Activated CD4-positive, alpha-beta T cell treated with anti-CD3 and anti-CD28 coated beads, Interleukin-2, amount 10 ng/mL, durations not matched to agents 7 days and 5 days (primary cell): Measurements from ENCODE around the gene HOXB9. TPM values are rescaled to one million over a fixed set of nuclear protein-coding genes. Genes with fewer than 3 reads are reported as not detected.

ENCODE experiments used
- CTCF ChIA-PET: fragments of 350-600 bp; sonication (Branson Sonifier 250); formaldehyde crosslinking; loops from one replicate; lab custom pipeline; 2021; ENCODE audit warnings: antibody characterized with exemption; lab: Charles Lee
- POLR2A ChIA-PET: fragments of 350-600 bp; sonication (Branson Sonifier 250); formaldehyde crosslinking; loops from one replicate; lab custom pipeline; 2021; ENCODE audit warnings: antibody characterized with exemption; lab: Charles Lee
- DNase-seq: peaks from one replicate; pipeline ENCODE4 v3.0.0-alpha.2; 2020
- H3K27ac Mint-ChIP-seq: one replicate; pipeline ENCODE4 v1.8.0; 2021; ENCODE audit warnings: mild to moderate bottlenecking, moderate library complexity, mixed read lengths
- H3K27me3 Mint-ChIP-seq: one replicate; pipeline ENCODE4 v1.8.0; 2021; ENCODE audit warnings: mixed read lengths
- H3K36me3 Mint-ChIP-seq: one replicate; pipeline ENCODE4 v1.8.0; 2021; ENCODE audit warnings: low read depth, mixed read lengths
- H3K4me1 Mint-ChIP-seq: one replicate; pipeline ENCODE4 v1.8.0; 2021; ENCODE audit warnings: mixed read lengths
- H3K4me3 Mint-ChIP-seq: one replicate; pipeline ENCODE4 v1.8.0; 2021; ENCODE audit warnings: mild to moderate bottlenecking, moderate library complexity, mixed read lengths
- H3K9me3 Mint-ChIP-seq: one replicate; pipeline ENCODE4 v1.8.0; 2021; ENCODE audit warnings: mixed read lengths
- total RNA-seq, 2 experiments: library from RNA; stranded (reverse); gene quantifications; one replicate each; pipeline ENCODE4 v1.2.3, GENCODE V29; 2021

The HOXB9 gene
- total RNA-seq, 2 experiments from 2014 or later, result not detected

DNA sequence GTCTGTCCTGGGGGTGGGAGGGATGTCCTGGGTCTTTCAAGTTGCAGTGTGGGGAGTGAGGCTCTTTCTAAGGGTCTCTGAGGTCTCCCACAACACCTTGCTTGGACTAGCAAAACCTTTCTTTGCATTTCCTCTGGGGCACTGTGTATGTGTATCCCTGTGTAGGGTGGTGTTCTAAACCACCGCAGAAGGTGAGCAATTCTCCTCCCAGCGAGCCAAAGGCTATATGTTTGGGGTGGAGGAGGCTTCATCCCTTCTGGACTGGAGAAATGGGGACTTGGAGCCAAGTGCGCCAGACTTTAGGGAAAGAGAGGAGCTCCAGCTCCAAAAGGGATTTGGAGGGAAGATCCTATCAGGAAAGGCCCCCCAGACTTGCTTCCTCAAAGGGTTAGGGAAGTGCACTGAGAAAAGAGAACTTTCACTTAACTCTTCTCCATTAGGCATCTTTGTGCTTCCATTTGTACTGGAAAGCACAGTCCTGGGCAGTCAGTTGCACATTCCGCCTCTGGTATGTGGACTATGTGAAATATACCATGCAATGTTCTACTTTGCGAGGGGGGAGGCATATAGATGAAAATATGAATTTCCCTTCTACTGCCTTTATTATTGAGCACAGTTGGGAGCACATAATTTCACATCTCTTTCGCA is 18.9 kb upstream of the HOXB9 start:
- Mint-ChIP-seq H3K4me3 (no peak overlapping the region), H3K36me3 (peaks cover 1% of the 10 kb centered on the region), H3K27me3 (peaks cover 90% of the 10 kb centered on the region), H3K4me1 (peaks cover 21% of the 10 kb centered on the region), H3K9me3 (no peaks in the 10 kb centered on the region), H3K27ac (no peak overlapping the region)
- DNase-seq, result no peak
- CTCF ChIA-PET, result interaction anchor here (2.7 kb wide), 1 partner anchor 9 kb away, joined by 9 read pairs; no protein-coding TSS in a partner anchor
- POLR2A ChIA-PET, result no interaction called here

- H3K27ac Mint-ChIP-seq, result no peak overlapping the region
- peaks cover 1% of the 10 kb centered on the region for H3K36me3 Mint-ChIP-seq
- H3K4me1 Mint-ChIP-seq, result peaks cover 21% of the 10 kb centered on the region
- no peaks in the 10 kb centered on the region for H3K9me3 Mint-ChIP-seq
- H3K4me3 Mint-ChIP-seq, result no peak overlapping the region
- H3K27me3 Mint-ChIP-seq, result peaks cover 91% of the 10 kb centered on the region
- DNase-seq, result no peak
- POLR2A ChIA-PET, result interaction anchor here (0.7 kb wide), 1 partner anchor 272 kb away, joined by 3 read pairs; no protein-coding TSS in a partner anchor
- CTCF ChIA-PET, result interaction anchor here (2.7 kb wide), 1 partner anchor 8 kb away, joined by 9 read pairs; no protein-coding TSS in a partner anchor
These were observed 18.0 kb upstream of the HOXB9 start for GRCh38 chr17:48644159-48644558.

DNA sequence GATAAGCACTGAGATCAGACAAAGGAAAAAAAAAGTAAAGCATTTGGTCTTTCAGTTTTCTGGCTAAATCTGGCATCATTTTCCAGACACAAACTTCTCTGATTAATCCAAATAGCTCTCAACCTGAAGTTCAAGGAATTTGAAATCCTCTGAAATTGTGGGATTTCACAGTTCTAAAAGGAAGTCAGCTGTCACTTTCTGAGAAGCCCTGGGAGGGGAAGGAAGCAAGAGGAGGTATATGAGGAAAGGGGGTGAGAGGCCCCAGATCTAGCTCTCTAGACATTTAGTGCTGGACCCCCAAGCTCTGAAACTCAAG is 17.5 kb upstream of the HOXB9 start:
- Mint-ChIP-seq H3K4me1 (peaks cover 21% of the 10 kb centered on the region), H3K27me3 (peaks cover 94% of the 10 kb centered on the region), H3K4me3 (no peak overlapping the region), H3K27ac (no peak overlapping the region), H3K9me3 (no peaks in the 10 kb centered on the region), H3K36me3 (peaks cover 1% of the 10 kb centered on the region)
- DNase-seq, result no peak
- ChIA-PET CTCF (no interaction called here), POLR2A (no interaction called here)

GRCh38 chr17:48642843-48643696 is 16.9 kb upstream of the HOXB9 start:
- Mint-ChIP-seq H3K4me3 (no peak overlapping the region), H3K36me3 (peaks cover 1% of the 10 kb centered on the region), H3K9me3 (no peaks in the 10 kb centered on the region), H3K27ac (no peak overlapping the region), H3K27me3 (peaks cover 93% of the 10 kb centered on the region), H3K4me1 (peaks cover 21% of the 10 kb centered on the region)
- DNase-seq, result no peak
- ChIA-PET CTCF (no interaction called here), POLR2A (no interaction called here)

DNA sequence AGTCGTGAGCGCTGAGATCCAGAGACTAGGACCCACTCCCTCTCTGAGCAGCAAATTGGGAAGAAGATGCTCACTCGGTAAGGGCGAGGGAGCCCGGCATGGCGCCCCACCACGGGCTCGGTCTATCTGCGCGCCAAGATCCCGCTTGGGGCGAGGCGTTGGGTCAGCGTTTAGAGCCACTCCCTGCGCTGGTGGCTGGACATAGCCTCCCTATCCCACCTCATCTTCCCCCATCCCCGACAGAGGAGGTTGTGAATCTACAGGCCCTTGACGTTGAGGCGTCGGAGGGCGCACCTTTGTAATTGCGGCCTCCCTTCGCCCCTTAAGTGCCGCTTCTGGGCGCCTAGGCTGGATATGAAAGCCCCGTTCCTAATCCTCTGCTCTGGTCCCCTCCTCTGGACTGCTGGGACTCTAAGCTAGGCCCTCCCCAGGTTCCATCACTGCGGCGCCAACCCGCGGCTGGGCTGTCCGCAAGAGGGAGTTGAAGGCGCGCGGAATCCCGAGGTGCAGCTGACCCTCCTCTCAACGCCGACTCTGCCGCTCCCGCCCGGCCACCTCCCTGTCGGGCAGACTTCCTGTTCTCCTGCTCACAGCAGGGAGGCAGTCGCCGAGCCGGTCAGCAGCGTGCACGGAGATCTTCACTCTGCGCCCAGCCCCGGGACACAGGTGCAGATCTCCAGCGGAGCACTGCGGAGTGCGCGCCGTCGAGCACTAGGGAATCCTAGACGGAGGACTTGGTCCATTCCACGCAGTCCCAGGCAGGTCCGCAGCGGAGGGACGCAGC is 16.1 kb upstream of the HOXB9 start:
- no peak overlapping the region for H3K27ac Mint-ChIP-seq
- ChIA-PET CTCF (no interaction called here), POLR2A (no interaction called here)
- peaks cover 1% of the 10 kb centered on the region for H3K36me3 Mint-ChIP-seq
- H3K9me3 Mint-ChIP-seq, result no peaks in the 10 kb centered on the region
- no peak overlapping the region for H3K4me3 Mint-ChIP-seq
- peaks cover 94% of the 10 kb centered on the region for H3K27me3 Mint-ChIP-seq
- peaks cover 15% of the 10 kb centered on the region for H3K4me1 Mint-ChIP-seq
- DNase-seq, result no peak

- Mint-ChIP-seq H3K4me3 (no peak overlapping the region), H3K27ac (no peak overlapping the region), H3K9me3 (no peaks in the 10 kb centered on the region), H3K36me3 (peaks cover 1% of the 10 kb centered on the region), H3K4me1 (peaks cover 11% of the 10 kb centered on the region), H3K27me3 (peaks cover 96% of the 10 kb centered on the region)
- no peak for DNase-seq
- ChIA-PET POLR2A (no interaction called here), CTCF (no interaction called here)
These were observed 15.4 kb upstream of the HOXB9 start for GRCh38 chr17:48641541-48642058.

GRCh38 chr17:48640858-48641180 is 14.7 kb upstream of the HOXB9 start:
- H3K36me3 Mint-ChIP-seq, result peaks cover 1% of the 10 kb centered on the region
- CTCF ChIA-PET, result interaction anchor here (1.1 kb wide), 1 partner anchor 83 kb away, joined by 3 read pairs; the partner anchor contains the start of gene PRAC2
- no peak for DNase-seq
- H3K27me3 Mint-ChIP-seq, result peaks cover 98% of the 10 kb centered on the region
- H3K4me3 Mint-ChIP-seq, result no peak overlapping the region
- peaks cover 13% of the 10 kb centered on the region for H3K4me1 Mint-ChIP-seq
- POLR2A ChIA-PET, result no interaction called here
- no peaks in the 10 kb centered on the region for H3K9me3 Mint-ChIP-seq
- H3K27ac Mint-ChIP-seq, result no peak overlapping the region

- H3K27ac Mint-ChIP-seq, result no peak overlapping the region
- peaks cover 98% of the 10 kb centered on the region for H3K27me3 Mint-ChIP-seq
- DNase-seq, result no peak
- CTCF ChIA-PET, result interaction anchor here (1.1 kb wide), 1 partner anchor 83 kb away, joined by 3 read pairs; the partner anchor contains the start of gene PRAC2
- no peak overlapping the region for H3K4me3 Mint-ChIP-seq
- peaks cover 1% of the 10 kb centered on the region for H3K36me3 Mint-ChIP-seq
- H3K4me1 Mint-ChIP-seq, result peaks cover 8% of the 10 kb centered on the region
- H3K9me3 Mint-ChIP-seq, result no peaks in the 10 kb centered on the region
- POLR2A ChIA-PET, result no interaction called here
These were observed 14.1 kb upstream of the HOXB9 start for GRCh38 chr17:48639982-48640857.

- H3K27ac Mint-ChIP-seq, result no peak overlapping the region
- H3K36me3 Mint-ChIP-seq, result peaks cover 1% of the 10 kb centered on the region
- no peak overlapping the region for H3K4me3 Mint-ChIP-seq
- H3K9me3 Mint-ChIP-seq, result no peaks in the 10 kb centered on the region
- peaks cover 8% of the 10 kb centered on the region for H3K4me1 Mint-ChIP-seq
- H3K27me3 Mint-ChIP-seq, result peaks cover 98% of the 10 kb centered on the region
- ChIA-PET POLR2A (no interaction called here), CTCF (no interaction called here)
- DNase-seq, result no peak
These were observed 13.0 kb upstream of the HOXB9 start for GRCh38 chr17:48639136-48639535.

DNA sequence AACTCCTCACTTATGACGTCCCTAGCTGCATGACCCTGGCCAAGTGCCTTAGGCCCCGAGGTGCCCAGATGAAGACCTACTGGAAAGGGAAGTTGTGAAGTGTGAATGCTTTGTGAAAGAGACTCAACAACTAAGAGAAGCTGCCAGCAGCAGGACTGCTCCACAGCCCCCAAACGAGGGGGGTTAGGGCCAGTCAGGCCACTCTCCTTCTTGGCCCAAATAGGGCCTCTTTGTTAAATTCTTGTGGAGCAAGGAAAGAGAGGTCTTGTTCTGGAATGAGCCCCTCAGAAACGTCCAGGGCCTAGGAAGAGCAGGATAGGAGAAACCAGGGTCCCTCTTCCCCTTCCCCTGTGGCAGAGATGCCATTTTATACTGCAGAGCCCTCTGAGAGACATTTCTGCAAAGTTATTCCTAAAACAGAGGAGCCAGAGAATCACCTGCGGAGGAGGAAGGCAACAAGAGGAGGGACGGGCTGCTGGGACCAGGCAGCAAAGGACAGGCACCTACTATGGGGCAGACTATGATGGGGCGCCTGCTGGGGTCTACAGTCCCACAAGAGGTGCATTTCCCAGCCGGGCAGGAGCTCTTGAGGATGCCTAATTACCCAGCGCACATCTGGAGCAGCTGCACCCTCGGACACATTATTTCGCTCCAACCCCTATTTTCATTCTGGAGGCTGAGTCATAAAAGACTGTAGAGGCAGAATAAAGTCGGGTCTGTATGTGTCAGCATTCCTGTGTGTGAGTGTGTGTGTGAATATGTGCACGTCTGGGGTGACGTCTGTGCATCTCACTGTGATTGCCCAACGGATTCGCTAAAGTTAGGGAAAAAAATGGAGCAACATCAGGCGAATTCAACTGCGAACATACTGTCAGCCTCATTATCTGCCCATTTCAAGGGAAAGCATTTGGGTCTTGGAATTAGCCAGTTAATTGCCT is 11.4 kb upstream of the HOXB9 start:
- Mint-ChIP-seq H3K4me3 (no peak overlapping the region), H3K27ac (no peak overlapping the region), H3K9me3 (no peaks in the 10 kb centered on the region), H3K36me3 (peaks cover 1% of the 10 kb centered on the region), H3K4me1 (peaks cover 11% of the 10 kb centered on the region), H3K27me3 (peaks cover 91% of the 10 kb centered on the region)
- ChIA-PET POLR2A (no interaction called here), CTCF (interaction anchor here (1.1 to 2.9 kb wide), 9 partner anchors 8 to 108 kb away, joined by 3 to 16 read pairs (median 6); partner anchors contain the start of genes HOXB8 and HOXB9)
- no peak for DNase-seq
